Measurements from ENCODE around the gene ITK. TPM values are rescaled to one million over a fixed set of nuclear protein-coding genes. Genes with fewer than 3 reads are reported as not detected.
A peak's percentile ranks its signal among the peaks of the same experiment; 100 is the strongest.

The ITK gene
- total and polyA plus RNA-seq, 12 donors, result 0.22 to 2.7 (median 0.92) TPM; not detected in 1

GRCh38 chr5:157217289-157218024 lies 36.8 kb downstream of the ITK start:
- H3K4me3 ChIP-seq, result no peak overlapping the region
- TF ChIP-seq CTCF (IDR thresholded peaks at IDR 0.05) (no peak), POLR2A (IDR thresholded peaks at IDR 0.05) (no peak)
- H3K27me3 ChIP-seq, result no peaks in the 10 kb centered on the region
- H3K9me3 ChIP-seq (replicated peaks in 1 of 3), result no peaks in the 10 kb centered on the region
- WGBS, 4 donors, result 62 to 82% (median 73%) methylated on average over 5 of the region's 5 CpGs
- intact Hi-C loops (cut with DNase I), result no loop called here
- no peak for DNase-seq
- H3K27ac ChIP-seq, result no peak overlapping the region
- H3K36me3 ChIP-seq (replicated peaks in 1 of 2), result no peaks in the 10 kb centered on the region
- H3K4me1 ChIP-seq (replicated peaks in 1 of 2), result no peaks in the 10 kb centered on the region

GRCh38 chr5:157219491-157220271 lies 39.0 kb downstream of the ITK start:
- DNase-seq, result peak in 1 of 7 donors; percentile 23
- H3K4me1 ChIP-seq (replicated peaks in 1 of 2), result no peaks in the 10 kb centered on the region
- no peaks in the 10 kb centered on the region for H3K27me3 ChIP-seq
- no peak overlapping the region for H3K4me3 ChIP-seq
- H3K36me3 ChIP-seq (replicated peaks in 1 of 2), result no peaks in the 10 kb centered on the region
- no peaks in the 10 kb centered on the region for H3K9me3 ChIP-seq (replicated peaks in 1 of 3)
- TF ChIP-seq CTCF (IDR thresholded peaks at IDR 0.05) (no peak), POLR2A (IDR thresholded peaks at IDR 0.05) (no peak)
- peak overlapping the region in 1 of 5 donors; percentile 0 for H3K27ac ChIP-seq
- 63 to 67% (median 66%) methylated on average over 9 of the region's 9 CpGs for WGBS, 4 donors
- intact Hi-C loops (cut with DNase I), result no loop called here

- TF ChIP-seq CTCF (IDR thresholded peaks at IDR 0.05), result no peak
- no peak for TF ChIP-seq POLR2A (IDR thresholded peaks at IDR 0.05)
- Histone ChIP-seq H3K4me1 (replicated peaks in 1 of 2) (no peaks in the 10 kb centered on the region), H3K27ac (no peak overlapping the region), H3K27me3 (no peaks in the 10 kb centered on the region), H3K9me3 (replicated peaks in 1 of 3) (no peaks in the 10 kb centered on the region), H3K36me3 (replicated peaks in 1 of 2) (no peaks in the 10 kb centered on the region), H3K4me3 (no peak overlapping the region)
- intact Hi-C loops (cut with DNase I), result no loop called here
- 75 to 84% (median 81%) methylated on average over 5 of the region's 5 CpGs for WGBS, 4 donors
- no peak for DNase-seq
Observed at GRCh38 chr5:157221959-157222358, 41.3 kb downstream of the ITK start.

GRCh38 chr5:157222506-157223230 lies 42.0 kb downstream of the ITK start:
- 80 to 86% (median 84%) methylated on average over 10 of the region's 10 CpGs for WGBS, 4 donors
- TF ChIP-seq CTCF (IDR thresholded peaks at IDR 0.05), result no peak
- TF ChIP-seq POLR2A (IDR thresholded peaks at IDR 0.05), result no peak
- H3K27me3 ChIP-seq, result no peaks in the 10 kb centered on the region
- H3K36me3 ChIP-seq (replicated peaks in 1 of 2), result no peaks in the 10 kb centered on the region
- no peak overlapping the region for H3K4me3 ChIP-seq
- intact Hi-C loops (cut with DNase I), result no loop called here
- H3K9me3 ChIP-seq (replicated peaks in 1 of 3), result no peaks in the 10 kb centered on the region
- DNase-seq, result no peak
- no peaks in the 10 kb centered on the region for H3K4me1 ChIP-seq (replicated peaks in 1 of 2)
- no peak overlapping the region for H3K27ac ChIP-seq

Data from adrenal gland (tissue), 12 donors.